ENCODE measurements around the gene ZNF813. TPM values are rescaled to one million over a fixed set of nuclear protein-coding genes. Genes with fewer than 3 reads are reported as not detected.

ZNF813 gene
- total and polyA plus RNA-seq, 9 of the 15 experiments (the other 6 are each of a cell fraction or from before 2014, with no cell fraction given), result 1.3 to 8.0 (median 5.3) TPM

GRCh38 chr19:53545271-53546065 lies 77.9 kb downstream of the ZNF813 start (continued):
- TF ChIP-seq NCOA6 (IDR thresholded peaks at IDR 0.05), result no peak
- TF ChIP-seq ZNF324 (CRISPR knock-in tag; IDR thresholded peaks at IDR 0.05), result no peak
- TF ChIP-seq KDM1A (IDR thresholded peaks at IDR 0.05), result no peak
- no peak for TF ChIP-seq ZFX (CRISPR knock-in tag; IDR thresholded peaks at IDR 0.05)
- no peak for TF ChIP-seq CHD7 (IDR thresholded peaks at IDR 0.05; ENCODE audit: low read depth, low read length)
- TF ChIP-seq ZNF507 (tag; conservative IDR thresholded peaks at IDR 0.05), result no peak
- TF ChIP-seq FOXK2 (conservative IDR thresholded peaks at IDR 0.05 in 1 of 2, IDR thresholded peaks at IDR 0.05 in 1 of 2; ENCODE audit: low read depth in 2 of 2), result no peak
- TF ChIP-seq THRA (IDR thresholded peaks at IDR 0.05), result no peak
- no peak for TF ChIP-seq NR1H2 (CRISPR knock-in tag; IDR thresholded peaks at IDR 0.05)
- no peak for TF ChIP-seq KAT2B (IDR thresholded peaks at IDR 0.05; ENCODE audit: low read depth, low read length)

Data from K562 (cell line).